NB4 (cell line): ENCODE measurements around the gene CLEC16A.

Source experiments
- DNase-seq: peaks from one replicate; pipeline ENCODE4 v3.0.0; 2010; ENCODE audit warnings: low read depth
- H3K4me3 ChIP-seq: one replicate; pipeline ENCODE4 v1.5.1; 2011; ENCODE audit warnings: mild to moderate bottlenecking, low read depth, low read length, moderate library complexity
- CTCF ChIP-seq: IDR thresholded peaks from one replicate; pipeline ENCODE4 v1.5.1; 2012; ENCODE audit warnings: low read depth, low read length
- MAX ChIP-seq: IDR thresholded peaks from 2 replicates; pipeline ENCODE4 v1.6.1; 2011; ENCODE audit warnings: low read depth, low read length
- MYC ChIP-seq: IDR thresholded peaks from 2 replicates; pipeline ENCODE4 v1.6.1; 2011; ENCODE audit warnings: low read depth, low read length
- POLR2A ChIP-seq: IDR thresholded peaks from 2 replicates; pipeline ENCODE4 v1.6.1; 2011; ENCODE audit warnings: mild to moderate bottlenecking; ENCODE audit not compliant: insufficient read length; ENCODE audit errors: extremely low read depth

The CLEC16A gene

GRCh38 chr16:11075163-11075562, 130.8 kb downstream of the CLEC16A start:
- H3K4me3 ChIP-seq: no peak overlapping the region
- TF ChIP-seq CTCF: no peak
- DNase-seq: no peak

- H3K4me3 ChIP-seq: no peak overlapping the region
- TF ChIP-seq MAX (no peak), MYC (no peak), POLR2A (no peak), CTCF (no peak)
- no peak for DNase-seq
Measured at GRCh38 chr16:11076259-11077018, 132.1 kb downstream of the CLEC16A start.

- no peak overlapping the region for H3K4me3 ChIP-seq
- no peak for DNase-seq
- TF ChIP-seq POLR2A (no peak), MYC (no peak), MAX (no peak), CTCF (no peak)
Measured at GRCh38 chr16:11078812-11079459, 134.6 kb downstream of the CLEC16A start.

- TF ChIP-seq CTCF (no peak), MAX (no peak), POLR2A (no peak), MYC (no peak)
- no peak overlapping the region for H3K4me3 ChIP-seq
- no peak for DNase-seq
Measured at GRCh38 chr16:11079652-11080187, 135.4 kb downstream of the CLEC16A start.

- TF ChIP-seq POLR2A (no peak), MYC (no peak), MAX (no peak), CTCF (no peak)
- no peak for DNase-seq
- no peak overlapping the region for H3K4me3 ChIP-seq
Measured at GRCh38 chr16:11080327-11080967, 136.1 kb downstream of the CLEC16A start.
